ENCODE data around the gene KRTAP10-12. TPM values are rescaled to one million over a fixed set of nuclear protein-coding genes. Genes with fewer than 3 reads are reported as not detected.

Gene KRTAP10-12
- total RNA-seq, 1 donor from 2014 or later: not detected

DNA sequence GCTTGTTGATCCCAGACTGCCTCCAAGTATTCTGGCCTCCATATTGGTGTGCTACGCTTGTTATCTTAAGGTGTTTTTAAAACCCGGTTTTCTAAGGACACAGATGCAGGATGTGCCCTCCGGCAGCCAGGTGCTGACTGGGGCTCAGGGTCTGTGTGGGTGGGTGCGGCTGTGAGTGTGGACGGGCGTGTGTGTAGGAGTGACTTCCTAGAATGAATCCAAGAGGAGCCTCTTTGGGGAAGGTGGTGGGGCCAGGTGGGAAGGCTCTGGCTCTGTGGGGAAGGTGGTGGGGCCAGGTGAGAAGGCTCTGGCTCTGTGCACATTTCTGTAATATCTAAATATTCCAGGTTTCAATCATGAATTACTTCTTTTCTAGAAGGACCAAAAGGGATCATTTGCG is 27.2 kb downstream of the KRTAP10-12 start:
- H3K27me3 Mint-ChIP-seq (ENCODE audit: low read depth): peaks cover 28% of the 10 kb centered on the region
- DNase-seq (ENCODE audit: low read depth, low spot score): no peak
- no peak overlapping the region for H3K27ac Mint-ChIP-seq (ENCODE audit: unreplicated experiment)
- TF ChIP-seq, protein P1, sequence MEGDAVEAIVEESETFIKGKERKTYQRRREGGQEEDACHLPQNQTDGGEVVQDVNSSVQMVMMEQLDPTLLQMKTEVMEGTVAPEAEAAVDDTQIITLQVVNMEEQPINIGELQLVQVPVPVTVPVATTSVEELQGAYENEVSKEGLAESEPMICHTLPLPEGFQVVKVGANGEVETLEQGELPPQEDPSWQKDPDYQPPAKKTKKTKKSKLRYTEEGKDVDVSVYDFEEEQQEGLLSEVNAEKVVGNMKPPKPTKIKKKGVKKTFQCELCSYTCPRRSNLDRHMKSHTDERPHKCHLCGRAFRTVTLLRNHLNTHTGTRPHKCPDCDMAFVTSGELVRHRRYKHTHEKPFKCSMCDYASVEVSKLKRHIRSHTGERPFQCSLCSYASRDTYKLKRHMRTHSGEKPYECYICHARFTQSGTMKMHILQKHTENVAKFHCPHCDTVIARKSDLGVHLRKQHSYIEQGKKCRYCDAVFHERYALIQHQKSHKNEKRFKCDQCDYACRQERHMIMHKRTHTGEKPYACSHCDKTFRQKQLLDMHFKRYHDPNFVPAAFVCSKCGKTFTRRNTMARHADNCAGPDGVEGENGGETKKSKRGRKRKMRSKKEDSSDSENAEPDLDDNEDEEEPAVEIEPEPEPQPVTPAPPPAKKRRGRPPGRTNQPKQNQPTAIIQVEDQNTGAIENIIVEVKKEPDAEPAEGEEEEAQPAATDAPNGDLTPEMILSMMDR (conservative IDR thresholded peaks at IDR 0.05): no peak
- H3K4me3 Mint-ChIP-seq: no peak overlapping the region
- no peaks in the 10 kb centered on the region for H3K9me3 Mint-ChIP-seq
- H3K4me1 Mint-ChIP-seq: peaks cover 10% of the 10 kb centered on the region
- H3K36me3 Mint-ChIP-seq (ENCODE audit: low read depth): no peaks in the 10 kb centered on the region

DNA sequence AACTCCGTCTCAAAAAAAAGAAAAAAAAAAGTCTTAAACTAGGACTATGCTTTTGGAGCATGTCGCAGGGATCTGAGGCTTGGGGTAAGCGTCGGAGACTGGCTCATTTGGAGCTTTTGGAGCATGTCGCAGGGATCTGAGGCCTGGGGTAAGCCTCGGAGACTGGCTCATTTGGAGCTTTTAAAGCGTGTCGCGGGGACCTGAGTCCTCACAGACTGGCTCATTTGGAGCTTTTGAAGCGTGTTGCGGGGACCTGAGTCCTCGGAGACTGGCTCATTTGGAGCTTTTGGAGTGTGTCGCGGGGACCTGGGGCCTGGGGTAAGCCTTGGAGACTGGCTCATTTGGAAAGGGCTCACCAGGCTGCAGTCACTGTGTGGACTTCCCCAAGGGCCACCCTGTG is 28.0 kb downstream of the KRTAP10-12 start:
- Mint-ChIP-seq H3K9me3 (no peaks in the 10 kb centered on the region), H3K36me3 (ENCODE audit: low read depth) (no peaks in the 10 kb centered on the region), H3K4me3 (no peak overlapping the region), H3K27me3 (ENCODE audit: low read depth) (peaks cover 23% of the 10 kb centered on the region), H3K4me1 (peaks cover 10% of the 10 kb centered on the region), H3K27ac (ENCODE audit: unreplicated experiment) (no peak overlapping the region)
- no peak for DNase-seq (ENCODE audit: low read depth, low spot score)
- TF ChIP-seq, protein P1 (conservative IDR thresholded peaks at IDR 0.05): no peak

DNA sequence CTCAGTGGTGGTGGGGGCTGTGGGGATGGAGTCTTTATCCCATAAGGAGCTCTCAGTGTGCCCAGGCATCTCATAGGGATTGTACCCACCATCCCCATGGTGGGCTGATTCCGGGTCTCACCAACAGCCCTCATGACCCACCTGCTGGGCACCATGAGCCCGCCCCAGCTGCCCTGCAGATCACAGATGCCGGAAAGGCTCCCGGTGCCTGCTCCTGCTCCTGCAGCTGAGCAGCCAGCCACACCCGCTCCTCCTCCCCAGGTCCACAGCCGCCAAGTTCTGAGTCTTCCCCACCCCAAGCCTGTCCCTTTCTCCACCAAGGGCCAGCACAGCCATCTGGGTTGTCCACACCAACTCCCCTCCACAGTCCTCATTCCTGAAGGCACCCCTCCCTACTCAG is 29.9 kb downstream of the KRTAP10-12 start:
- Mint-ChIP-seq H3K36me3 (ENCODE audit: low read depth) (no peaks in the 10 kb centered on the region), H3K4me3 (no peak overlapping the region), H3K27me3 (ENCODE audit: low read depth) (peaks cover 20% of the 10 kb centered on the region), H3K9me3 (no peaks in the 10 kb centered on the region), H3K27ac (ENCODE audit: unreplicated experiment) (no peak overlapping the region), H3K4me1 (peaks cover 20% of the 10 kb centered on the region)
- DNase-seq (ENCODE audit: low read depth, low spot score): no peak
- TF ChIP-seq, protein P1 (conservative IDR thresholded peaks at IDR 0.05): no peak

DNA sequence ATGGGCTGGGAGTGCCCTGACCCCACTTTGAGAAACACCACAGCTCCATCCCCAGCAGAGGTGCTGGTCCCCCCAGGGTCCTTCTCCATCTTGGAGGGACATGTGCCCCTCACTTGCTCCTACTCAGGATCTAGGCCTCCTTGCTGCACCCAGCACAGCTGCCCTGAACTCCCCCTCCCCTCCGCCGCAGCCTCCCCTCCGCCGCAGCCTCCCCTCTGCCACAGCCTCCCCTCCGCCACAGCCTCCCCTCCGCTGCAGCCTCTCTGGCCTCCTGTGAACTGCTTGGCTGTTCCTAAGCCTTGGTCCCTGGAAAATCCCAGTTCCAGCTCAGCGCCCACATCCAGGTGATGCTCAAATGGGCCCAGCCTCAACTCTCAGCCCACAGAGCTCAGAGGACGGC is 30.3 kb downstream of the KRTAP10-12 start:
- H3K4me1 Mint-ChIP-seq: peaks cover 20% of the 10 kb centered on the region
- H3K27me3 Mint-ChIP-seq (ENCODE audit: low read depth): peaks cover 20% of the 10 kb centered on the region
- TF ChIP-seq, protein P1 (conservative IDR thresholded peaks at IDR 0.05): no peak
- H3K27ac Mint-ChIP-seq (ENCODE audit: unreplicated experiment): no peak overlapping the region
- no peaks in the 10 kb centered on the region for H3K9me3 Mint-ChIP-seq
- no peaks in the 10 kb centered on the region for H3K36me3 Mint-ChIP-seq (ENCODE audit: low read depth)
- no peak overlapping the region for H3K4me3 Mint-ChIP-seq
- DNase-seq (ENCODE audit: low read depth, low spot score): no peak

DNA sequence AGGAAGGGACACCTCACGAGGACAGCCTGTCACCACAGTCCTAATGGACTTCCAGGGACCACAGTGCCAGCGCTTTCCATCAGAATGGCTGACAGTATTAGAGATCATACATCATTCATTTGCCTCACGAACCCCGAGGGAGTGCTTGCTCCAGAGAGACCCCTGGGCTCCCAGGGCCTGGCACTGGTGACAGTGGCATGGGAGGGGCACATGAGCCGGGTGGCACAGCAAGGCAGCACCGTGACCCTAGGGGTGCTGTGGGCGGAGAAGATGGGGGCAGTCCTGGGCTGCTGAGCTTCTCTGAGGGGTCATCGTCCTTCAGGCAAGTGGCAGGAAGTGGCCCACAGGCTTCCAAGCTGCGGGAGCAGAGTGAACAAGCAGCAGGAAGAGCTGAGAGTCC is 30.8 kb downstream of the KRTAP10-12 start:
- Mint-ChIP-seq H3K4me3 (no peak overlapping the region), H3K36me3 (ENCODE audit: low read depth) (no peaks in the 10 kb centered on the region), H3K27me3 (ENCODE audit: low read depth) (peaks cover 16% of the 10 kb centered on the region), H3K27ac (ENCODE audit: unreplicated experiment) (no peak overlapping the region), H3K4me1 (peaks cover 16% of the 10 kb centered on the region), H3K9me3 (no peaks in the 10 kb centered on the region)
- TF ChIP-seq, protein P1 (conservative IDR thresholded peaks at IDR 0.05): no peak
- no peak for DNase-seq (ENCODE audit: low read depth, low spot score)

DNA sequence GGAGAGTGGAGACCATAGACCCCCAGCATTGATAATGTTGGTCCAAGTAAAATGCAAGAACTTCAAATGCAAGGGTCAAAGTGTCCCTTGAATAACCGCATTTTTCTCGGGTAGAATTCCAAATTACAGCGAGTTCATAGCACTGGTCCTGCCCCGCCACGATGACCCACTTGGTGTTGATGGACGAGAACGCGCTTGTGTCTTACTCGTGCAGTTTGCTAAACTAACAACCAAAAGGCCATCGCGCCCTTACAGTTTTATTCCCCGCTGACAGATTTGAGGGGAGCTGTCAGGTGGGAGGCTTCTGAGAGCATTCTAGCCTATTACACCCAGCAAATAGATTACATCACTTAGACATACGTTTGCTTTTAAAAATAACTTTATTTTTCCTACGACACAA is 31.7 kb downstream of the KRTAP10-12 start:
- H3K36me3 Mint-ChIP-seq (ENCODE audit: low read depth): no peaks in the 10 kb centered on the region
- H3K9me3 Mint-ChIP-seq: no peaks in the 10 kb centered on the region
- H3K4me1 Mint-ChIP-seq: peaks cover 10% of the 10 kb centered on the region
- TF ChIP-seq, protein P1 (conservative IDR thresholded peaks at IDR 0.05): no peak
- H3K27ac Mint-ChIP-seq (ENCODE audit: unreplicated experiment): no peak overlapping the region
- no peak for DNase-seq (ENCODE audit: low read depth, low spot score)
- H3K27me3 Mint-ChIP-seq (ENCODE audit: low read depth): peaks cover 9% of the 10 kb centered on the region
- no peak overlapping the region for H3K4me3 Mint-ChIP-seq

Measured in neural crest cell (in vitro differentiated cells).